ENCODE results near the gene PLD3. TPM values are rescaled to one million over a fixed set of nuclear protein-coding genes. Genes with fewer than 3 reads are reported as not detected.
"Not testable (repeated sequence)": the region's sequence is repeated elsewhere in the genome, so short reads cannot be mapped to it uniquely, and the experiment has no call there.

Gene PLD3
- total RNA-seq, 1 experiment from 2014 or later, result 179 TPM

- no peak for DNase-seq (ENCODE audit: low read depth)
Measured at GRCh38 chr19:40332669-40333068, 15.8 kb upstream of the PLD3 start.

DNA sequence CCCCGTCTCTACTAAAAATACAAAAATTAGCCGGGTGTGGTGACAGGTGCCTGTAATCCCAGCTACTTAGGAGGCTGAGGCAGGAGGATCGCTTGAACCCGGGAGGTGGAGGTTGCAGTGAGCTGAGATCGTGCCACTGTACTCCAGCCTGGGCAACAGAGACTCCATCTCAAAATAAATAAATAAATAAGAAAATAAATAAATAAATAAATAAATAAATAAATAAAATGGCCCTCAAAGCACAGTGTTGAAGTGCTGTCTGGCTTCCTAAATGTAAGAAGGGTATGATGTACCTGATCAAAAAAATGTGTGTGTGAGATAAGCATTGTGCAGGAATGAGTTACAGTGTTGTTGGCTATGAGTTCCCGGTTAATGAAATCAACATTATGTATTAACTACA is 15.4 kb upstream of the PLD3 start:
- not testable (repeated sequence) for DNase-seq (ENCODE audit: low read depth)

GRCh38 chr19:40335101-40335500 is 13.4 kb upstream of the PLD3 start:
- DNase-seq (ENCODE audit: low read depth), result no peak

DNA sequence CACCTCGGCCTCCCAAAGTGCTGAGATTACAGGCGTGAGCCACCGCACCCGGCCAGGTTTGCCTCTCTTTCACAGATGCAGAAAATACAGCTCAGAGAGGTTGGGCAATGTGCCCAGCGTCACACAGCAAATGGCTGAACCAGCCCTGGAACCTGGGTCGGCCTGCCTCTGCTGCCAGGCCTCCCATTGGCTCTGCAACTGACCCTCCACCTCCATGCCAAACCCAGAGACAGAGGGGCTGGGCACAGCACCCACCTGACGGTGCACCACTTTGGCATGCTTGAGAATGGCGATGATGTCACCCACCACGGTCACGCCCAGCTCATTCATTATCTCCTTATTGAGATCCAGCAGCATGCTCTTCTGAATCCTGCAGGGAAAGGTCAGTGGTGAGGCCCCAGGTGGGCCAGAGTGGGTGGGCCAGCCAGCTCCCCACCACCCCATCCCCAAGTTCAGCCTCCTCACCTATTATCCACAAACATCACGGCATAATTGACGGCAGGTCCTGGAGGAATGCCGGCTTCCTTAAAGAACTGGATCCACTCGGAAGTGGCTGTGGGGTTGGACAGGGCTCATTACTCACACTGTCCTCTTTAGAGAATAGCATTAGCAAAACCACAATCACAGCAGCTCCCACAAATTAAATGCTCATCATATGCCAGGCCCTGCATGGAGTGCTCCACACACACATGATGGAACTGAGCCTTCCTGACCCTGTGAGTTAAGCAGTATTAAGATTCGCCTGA is 12.5 kb upstream of the PLD3 start:
- DNase-seq (ENCODE audit: low read depth), result peak; percentile 67

DNA sequence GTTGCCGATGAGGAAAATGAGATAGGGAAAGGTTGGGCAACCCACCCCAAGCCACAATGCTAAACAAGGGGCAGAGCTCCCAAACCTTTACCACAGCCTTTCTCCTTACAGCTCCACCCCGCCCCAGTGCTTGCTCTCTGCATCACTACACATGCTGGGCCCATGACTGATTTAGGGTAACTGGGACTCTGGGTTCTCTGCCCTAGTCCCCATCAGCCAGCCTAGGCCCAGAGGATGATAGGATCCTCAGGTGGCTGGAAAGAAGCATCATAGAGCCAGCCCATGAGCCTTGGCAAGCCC is 11.9 kb upstream of the PLD3 start:
- DNase-seq (ENCODE audit: low read depth), result no peak

GRCh38 chr19:40337107-40337506 is 11.4 kb upstream of the PLD3 start:
- no peak for DNase-seq (ENCODE audit: low read depth)

DNA sequence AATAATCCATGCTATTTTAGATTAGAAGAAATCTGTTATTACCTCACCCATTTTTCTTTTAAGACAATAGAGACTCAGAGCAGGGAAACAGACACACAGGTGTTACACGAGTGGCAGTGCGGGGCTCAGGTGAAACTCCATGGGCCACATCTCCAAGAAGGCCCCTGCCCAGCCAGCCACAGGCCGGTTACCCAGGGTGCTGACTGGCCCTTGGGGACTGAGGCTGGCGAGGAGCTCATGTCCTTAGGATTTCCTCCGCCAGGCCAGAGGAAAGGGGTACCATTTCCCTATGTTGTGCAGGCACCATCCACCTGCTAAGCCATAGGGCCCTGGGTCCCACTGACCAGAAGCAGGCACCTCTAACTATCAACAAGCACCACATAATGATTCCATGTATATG is 10.9 kb upstream of the PLD3 start:
- no peak for DNase-seq (ENCODE audit: low read depth)

- no peak for DNase-seq (ENCODE audit: low read depth)
Measured at GRCh38 chr19:40339018-40339728, 9.3 kb upstream of the PLD3 start.

- no peak for DNase-seq (ENCODE audit: low read depth)
Measured at GRCh38 chr19:40341601-40342482, 6.7 kb upstream of the PLD3 start.

DNA sequence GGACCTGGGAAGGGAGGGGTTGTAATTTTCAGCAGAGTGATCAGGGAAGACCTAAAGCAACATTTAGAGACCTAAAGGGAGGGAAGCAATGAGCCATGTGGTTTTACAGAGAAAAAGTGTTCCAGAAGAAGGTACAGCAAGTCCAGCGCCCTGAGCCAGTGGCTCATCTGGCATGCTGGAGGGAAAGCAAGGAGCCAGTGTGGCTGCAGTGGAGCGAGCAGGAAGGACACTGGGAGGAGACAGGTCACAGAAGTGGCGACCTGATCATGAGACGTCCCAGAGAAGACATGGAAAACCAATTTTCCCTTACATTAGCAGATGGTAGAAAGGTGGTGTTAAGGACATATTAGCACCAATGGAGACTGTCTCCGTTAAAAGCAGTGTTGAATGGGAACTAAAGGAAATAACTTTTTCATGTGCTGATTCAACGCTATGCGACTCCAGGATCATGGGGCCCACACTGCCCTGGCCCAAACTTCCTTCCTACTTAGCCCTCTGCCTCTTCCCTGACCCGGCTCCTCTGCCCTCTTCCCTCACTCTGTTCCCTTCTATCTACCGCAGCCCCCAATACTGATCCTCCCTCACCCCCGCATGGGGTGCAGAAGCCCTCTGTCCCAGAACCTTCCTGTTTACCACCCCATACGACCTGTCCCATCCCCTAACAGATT is 5.7 kb upstream of the PLD3 start:
- DNase-seq (ENCODE audit: low read depth), result no peak

- DNase-seq (ENCODE audit: low read depth), result no peak
Measured at GRCh38 chr19:40344422-40344821, 4.1 kb upstream of the PLD3 start.

DNA sequence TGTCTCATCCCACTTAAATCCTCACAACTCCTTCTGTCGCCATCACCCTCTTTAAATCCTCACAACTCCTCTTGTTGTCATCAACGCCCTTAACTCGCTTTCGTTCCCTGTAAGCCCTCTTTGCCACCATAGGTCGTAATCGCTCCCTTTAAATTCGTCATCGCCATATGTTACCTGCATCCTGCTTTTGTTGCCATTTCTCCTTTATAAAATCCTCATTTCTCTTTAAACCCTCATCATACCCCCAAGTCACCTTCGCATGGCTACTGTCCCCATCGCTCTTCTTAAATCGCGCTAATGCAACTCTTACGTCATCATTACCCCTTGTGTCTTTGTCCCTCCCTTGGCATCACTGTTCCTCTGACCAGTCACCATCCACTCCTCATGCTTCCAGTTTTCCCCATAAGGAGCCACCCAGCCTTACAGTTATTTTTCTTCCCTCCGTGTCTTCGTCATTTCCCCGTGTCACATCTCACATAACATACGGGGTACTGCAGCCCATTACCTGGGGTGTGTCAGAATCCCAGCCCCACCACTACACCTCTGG is 539 bp downstream of the PLD3 start:
- peak; percentile 70 for DNase-seq (ENCODE audit: low read depth)

DNA sequence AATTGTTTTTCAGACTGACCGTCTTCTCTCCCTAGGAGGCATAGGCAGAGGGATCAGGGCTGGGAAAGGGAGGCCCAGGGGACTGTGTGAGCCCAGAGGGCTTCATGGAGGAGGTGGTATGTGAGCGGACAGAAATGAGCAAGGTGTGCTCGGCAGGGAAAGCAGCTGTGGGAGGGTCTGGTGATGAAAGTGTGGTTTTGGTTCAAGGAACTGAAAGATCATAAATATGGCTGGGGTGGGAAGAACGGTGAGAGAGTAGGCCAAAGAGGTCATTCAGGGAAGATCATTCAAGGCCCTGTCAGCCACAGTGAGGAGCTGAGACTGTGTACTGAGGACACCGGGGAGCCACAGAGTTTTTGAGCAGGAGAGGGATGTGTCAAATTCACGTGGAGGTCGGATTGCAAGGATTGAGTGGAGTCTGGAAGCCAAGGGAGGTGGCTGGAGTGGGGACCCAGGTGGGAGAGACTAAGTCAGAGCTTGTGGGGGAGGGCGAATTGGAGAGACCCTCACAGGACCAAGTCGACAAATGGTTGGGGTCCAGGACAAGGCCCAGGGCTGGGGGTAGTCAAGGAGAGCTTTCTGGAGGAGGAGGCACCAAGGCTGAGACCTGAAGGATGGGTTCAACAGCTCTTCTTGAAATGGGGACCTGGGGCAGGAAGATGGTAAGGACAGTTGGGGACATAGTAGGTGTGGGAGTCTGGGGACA is 7.6 kb downstream of the PLD3 start:
- DNase-seq (ENCODE audit: low read depth), result no peak

- no peak for DNase-seq (ENCODE audit: low read depth)
Measured at GRCh38 chr19:40356681-40357595, 8.4 kb downstream of the PLD3 start.

DNA sequence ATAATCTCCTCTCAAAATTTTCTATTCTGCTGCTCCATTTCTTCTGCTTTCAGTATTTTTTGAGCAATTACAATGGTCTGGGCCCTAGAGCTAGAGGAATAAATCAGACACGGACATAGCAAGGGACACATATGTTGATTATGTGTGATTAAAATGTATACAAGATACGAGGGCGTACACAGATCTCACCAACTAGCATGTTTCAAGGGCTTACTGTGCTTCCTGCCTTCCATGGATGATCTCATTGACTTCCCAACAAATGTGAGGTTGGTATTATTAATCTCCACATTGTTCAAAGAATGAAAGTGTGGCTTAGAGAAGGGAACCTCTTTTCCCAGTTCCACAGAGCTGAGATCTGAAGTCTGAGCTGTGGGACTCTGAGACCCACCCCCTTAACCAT is 9.1 kb downstream of the PLD3 start:
- DNase-seq (ENCODE audit: low read depth), result no peak

GRCh38 chr19:40358773-40359172 is 10.3 kb downstream of the PLD3 start:
- DNase-seq (ENCODE audit: low read depth), result no peak

DNA sequence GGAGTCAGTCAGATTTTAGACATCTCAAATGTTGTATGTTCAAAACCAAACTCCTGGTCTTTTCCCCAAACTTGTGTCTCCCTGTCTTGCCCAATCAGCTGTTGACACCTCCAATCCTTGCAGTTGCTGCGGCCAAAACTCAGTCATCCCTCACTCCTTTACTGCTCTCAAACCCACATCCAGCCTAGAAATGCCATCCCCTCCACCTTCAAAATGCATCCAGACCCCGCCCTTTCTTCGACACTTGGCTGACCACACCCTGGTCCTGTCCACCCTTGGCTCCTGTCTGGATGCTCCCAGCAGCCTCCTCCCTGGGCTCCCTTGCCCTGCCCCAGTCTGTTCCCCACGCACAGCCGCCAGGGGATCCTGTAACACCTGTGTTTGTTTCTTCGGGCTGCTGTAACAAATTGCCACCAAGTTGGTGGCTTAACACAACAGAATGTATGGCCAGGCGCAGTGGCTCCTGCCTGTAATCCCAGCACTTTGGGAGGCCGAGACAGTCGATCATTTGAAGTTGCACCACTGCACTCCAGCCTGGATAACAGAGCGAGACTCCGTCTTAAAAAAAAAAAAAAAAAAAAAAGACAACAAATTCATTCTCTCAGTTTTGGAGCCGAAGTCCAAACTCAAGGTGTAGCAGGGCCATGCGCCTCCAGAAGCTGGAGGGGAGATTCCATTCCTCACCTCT is 11.7 kb downstream of the PLD3 start:
- no peak for DNase-seq (ENCODE audit: low read depth)

- DNase-seq (ENCODE audit: low read depth), result no peak
Measured at GRCh38 chr19:40360708-40361241, 12.3 kb downstream of the PLD3 start.

DNA sequence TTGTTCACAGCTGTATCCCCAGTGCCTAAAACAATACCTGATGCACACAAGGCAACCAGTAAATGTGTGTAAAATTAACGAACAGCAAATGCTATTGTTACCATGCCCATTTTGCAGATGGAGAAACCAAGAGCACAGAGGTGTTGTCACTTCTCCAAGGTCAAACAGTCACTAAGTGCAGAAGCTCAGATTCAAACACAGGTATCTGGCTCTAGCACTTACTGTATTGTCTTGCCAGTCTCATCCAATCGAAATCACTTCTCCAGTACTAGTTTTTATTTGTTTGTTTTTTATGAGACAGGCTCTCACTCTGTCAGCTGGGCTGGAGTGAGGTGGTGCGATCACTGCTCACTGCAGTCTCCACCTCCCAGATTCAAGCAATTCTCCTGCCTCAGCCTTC is 13.7 kb downstream of the PLD3 start:
- DNase-seq (ENCODE audit: low read depth), result no peak
